Measurements from ENCODE around the gene PTPRM.

GRCh38 chr18:8413189-8413588 is 846.1 kb downstream of the PTPRM start:
- no peak for TF ChIP-seq POLR2A (IDR thresholded peaks at IDR 0.05; ENCODE audit: low read depth, low read length)
- TF ChIP-seq MXI1 (IDR thresholded peaks at IDR 0.05; ENCODE audit: borderline replicate concordance, low read depth, low read length) = no peak
